Stimulated activated CD4-positive, alpha-beta T cell treated with anti-CD3 and anti-CD28 coated beads, Interleukin-15, amount 100 ng/mL, for 24 hours (primary cell): ENCODE data around the gene MYL4.
"Not testable (repeated sequence)": the region's sequence is repeated elsewhere in the genome, so short reads cannot be mapped to it uniquely, and the experiment has no call there.

Experiments
- DNase-seq: peaks from one replicate; pipeline ENCODE4 v3.0.0-alpha.2; 2020

The MYL4 gene

DNA sequence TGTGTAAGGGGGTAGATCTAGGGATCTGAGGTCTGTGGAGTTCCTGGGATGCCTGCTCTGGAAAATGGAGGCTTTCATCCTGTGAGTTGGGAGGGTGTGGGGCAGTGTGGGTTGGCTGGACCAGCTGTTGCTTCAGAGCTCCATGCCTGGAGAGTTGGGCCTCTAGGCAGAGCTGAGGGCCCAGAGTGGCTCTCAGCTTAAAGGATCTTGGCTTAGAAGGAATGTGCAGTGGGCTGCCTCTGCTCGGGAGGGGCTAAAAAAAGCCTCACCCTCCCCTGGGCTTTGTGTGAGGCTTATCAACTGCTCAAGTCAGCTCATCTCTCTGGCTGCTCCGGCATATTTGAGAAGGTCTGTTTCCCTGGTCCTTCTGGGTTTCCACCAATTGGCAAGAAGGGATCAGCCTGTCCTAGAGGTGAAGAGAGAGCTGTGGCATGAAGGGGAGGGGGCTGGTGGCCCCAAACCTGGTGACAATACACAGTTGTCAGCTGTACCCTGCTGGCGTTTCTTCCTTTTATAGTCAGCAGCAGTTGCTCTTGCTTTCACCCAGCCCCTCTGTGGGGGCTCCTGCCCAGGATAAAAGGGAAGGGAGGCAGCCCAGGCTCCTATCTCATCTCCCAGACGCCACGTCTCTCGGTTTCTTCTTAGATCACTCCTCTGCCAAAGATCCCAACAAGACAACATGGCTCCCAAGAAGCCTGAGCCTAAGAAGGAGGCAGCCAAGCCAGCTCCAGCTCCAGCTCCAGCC is at the start of gene MYL4:
TSS of gene MYL4 (plus strand) at position 605 of the 745 bp plus-strand sequence. CDS start at position 680, 75 bp downstream.
- no peak for DNase-seq

GRCh38 chr17:47162013-47162622 is 47.0 kb upstream of the MYL4 start:
- DNase-seq, result no peak

DNA sequence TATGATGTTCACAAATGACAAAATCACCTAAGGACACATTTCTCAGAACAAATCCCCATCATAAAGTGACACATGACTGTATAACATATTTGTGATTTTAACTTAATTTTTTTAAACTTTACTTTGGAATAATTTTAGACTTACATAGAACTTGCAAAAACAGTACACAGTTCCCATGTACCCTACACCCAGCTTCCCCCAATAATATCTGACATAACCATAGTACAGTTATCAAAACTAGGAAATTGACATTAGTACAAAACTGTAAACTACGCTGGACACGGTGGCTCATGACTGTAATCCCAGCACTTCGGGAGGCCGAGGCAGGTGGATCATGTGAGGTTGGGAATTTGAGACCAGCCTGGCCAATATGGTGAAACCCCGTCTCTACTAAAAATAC is 44.9 kb upstream of the MYL4 start:
- no peak for DNase-seq

DNA sequence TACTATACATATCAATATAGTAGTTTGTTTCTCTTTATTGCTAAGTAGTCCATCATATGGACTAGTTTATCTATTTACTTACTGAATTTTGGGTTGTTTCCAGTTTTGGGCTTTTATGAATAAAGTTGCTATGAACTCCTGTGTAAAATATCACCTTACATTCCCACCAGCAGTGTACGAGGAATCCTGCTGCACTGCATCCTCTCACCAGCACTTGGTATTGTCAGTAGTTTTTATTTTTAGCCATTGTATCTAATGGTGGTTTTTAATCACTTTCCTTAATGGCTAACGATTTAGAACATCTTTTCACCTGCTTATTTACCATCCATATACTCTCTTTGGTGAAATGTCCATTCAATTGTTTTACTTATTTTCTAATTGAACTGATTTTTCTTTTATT is 44.0 kb upstream of the MYL4 start:
- DNase-seq, result no peak

GRCh38 chr17:47166854-47167253 is 42.3 kb upstream of the MYL4 start:
- not testable (repeated sequence) for DNase-seq

- DNase-seq, result not testable (repeated sequence)
Observed at GRCh38 chr17:47168896-47169295, 40.3 kb upstream of the MYL4 start.

GRCh38 chr17:47170710-47171109 is 38.4 kb upstream of the MYL4 start:
- DNase-seq, result no peak

GRCh38 chr17:47172696-47173565 is 36.2 kb upstream of the MYL4 start:
- no peak for DNase-seq

- DNase-seq, result not testable (repeated sequence)
Observed at GRCh38 chr17:47174823-47175222, 34.3 kb upstream of the MYL4 start.

- DNase-seq, result no peak
Observed at GRCh38 chr17:47176389-47176826, 32.7 kb upstream of the MYL4 start.

GRCh38 chr17:47177261-47177660 is 31.9 kb upstream of the MYL4 start:
- DNase-seq, result no peak

- no peak for DNase-seq
Observed at GRCh38 chr17:47179141-47179540, 30.0 kb upstream of the MYL4 start.

DNA sequence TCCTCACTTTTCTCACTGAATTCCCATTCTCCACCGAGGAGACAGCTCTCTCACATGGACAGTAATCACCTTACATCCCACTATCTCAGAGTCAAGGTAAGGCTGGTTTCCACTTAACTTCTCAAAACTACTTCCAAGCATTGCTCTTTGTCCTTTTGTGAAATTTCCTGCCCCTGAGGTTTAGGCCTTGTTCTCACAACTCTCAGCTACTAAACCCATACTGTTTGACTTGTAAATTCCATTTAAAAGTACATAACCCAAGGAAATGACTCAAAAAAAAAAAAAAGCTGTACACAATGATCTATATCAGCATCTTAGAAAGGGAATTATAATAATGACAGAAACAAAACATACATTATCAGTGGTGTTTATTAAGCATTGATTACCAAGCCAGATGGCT is 28.8 kb upstream of the MYL4 start:
- no peak for DNase-seq

DNA sequence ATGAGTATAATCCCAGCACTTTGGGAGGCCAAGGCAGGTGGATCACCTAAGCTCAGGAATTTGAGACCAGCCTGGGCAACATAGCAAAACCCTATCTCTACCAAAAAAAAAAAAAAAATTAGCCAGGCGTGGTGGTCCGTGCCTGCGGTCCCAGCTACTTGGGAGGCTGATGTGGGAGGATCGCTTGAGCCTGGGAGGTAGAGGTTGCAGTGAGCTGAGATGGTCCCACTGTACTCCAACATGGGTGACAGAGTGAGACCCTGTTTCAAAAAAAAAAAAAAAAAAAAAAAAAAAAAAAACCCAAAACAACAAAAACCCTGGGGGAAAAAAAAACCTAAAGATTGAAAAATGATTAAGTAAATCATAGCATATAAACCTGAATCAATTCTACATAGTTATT is 28.2 kb upstream of the MYL4 start:
- DNase-seq, result not testable (repeated sequence)

GRCh38 chr17:47184681-47185080 is 24.5 kb upstream of the MYL4 start:
- DNase-seq, result no peak

DNA sequence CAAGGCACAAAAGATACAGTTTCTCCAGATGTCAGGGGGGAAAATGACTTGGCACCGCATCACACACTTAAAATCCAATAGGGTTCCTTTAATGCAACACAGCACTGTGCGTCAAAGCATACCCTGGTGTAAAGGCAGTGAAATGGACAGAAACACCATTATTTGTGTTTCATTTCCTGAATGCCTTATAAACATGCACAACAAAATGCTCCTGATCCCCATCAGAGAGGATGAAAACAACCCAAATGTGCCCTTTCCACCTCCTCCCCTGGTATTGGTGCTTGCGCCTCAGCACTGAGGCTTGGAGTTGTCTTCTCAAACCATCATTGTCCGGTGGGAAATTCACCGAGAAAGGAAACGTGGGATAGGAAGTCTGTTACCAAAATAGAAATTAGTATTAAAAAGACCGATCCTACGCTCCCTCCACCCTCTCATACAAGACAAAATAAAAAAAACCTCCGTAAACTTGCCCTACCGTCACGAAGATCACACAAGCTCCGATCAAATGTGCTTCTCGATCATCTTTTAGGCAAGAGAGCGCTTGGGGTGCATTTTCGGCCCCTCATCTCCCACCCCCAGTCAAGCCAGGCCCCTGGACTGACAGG is 20.8 kb upstream of the MYL4 start:
- peak; percentile 23 for DNase-seq

- peak; percentile 100 for DNase-seq
Observed at GRCh38 chr17:47188876-47189731, 20.0 kb upstream of the MYL4 start, which contains the start of gene CDC27. TSS of gene CDC27 (minus strand) at chr17:47189295. CDS start at chr17:47189172, 123 bp downstream.

GRCh38 chr17:47189732-47190237 is 19.4 kb upstream of the MYL4 start:
- DNase-seq, result no peak

DNA sequence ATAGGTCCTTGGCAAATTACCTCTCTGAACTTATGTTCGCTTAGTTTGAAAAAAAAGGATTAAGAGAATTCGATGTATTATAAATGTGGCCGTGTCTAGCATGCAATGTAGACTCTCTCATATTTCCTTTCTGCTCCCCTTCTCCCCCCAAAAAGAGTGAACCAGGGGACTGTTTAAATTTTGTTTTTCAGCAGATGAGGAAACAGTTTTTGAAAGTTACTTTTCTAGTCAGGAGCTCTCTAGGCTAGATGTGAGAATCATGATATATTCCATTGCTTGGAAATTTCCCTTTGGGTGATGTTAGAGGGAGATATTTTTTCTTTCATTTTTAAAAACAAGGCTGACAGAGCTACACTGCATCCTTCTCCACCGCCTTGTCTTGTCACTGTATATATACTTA is 18.9 kb upstream of the MYL4 start:
- no peak for DNase-seq

DNA sequence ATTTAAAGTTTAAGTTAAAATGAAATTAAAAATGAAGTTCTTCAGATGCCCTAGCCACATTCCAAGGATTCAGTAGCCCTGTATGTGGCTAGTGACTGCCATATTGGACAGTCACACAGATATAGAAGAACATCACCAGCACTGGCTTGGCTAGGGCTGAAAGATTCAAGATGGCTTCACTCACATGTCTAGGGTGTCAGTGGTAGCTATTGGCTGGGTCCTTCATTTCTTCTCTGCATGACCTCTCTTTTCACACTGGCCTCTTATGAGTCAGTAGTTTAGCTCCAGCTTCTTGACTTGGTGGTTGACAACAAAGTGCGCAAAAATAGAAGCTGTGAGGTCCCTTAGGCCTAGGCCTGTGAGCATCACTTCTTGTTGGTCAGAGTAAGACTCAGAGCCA is 18.4 kb upstream of the MYL4 start:
- no peak for DNase-seq

DNA sequence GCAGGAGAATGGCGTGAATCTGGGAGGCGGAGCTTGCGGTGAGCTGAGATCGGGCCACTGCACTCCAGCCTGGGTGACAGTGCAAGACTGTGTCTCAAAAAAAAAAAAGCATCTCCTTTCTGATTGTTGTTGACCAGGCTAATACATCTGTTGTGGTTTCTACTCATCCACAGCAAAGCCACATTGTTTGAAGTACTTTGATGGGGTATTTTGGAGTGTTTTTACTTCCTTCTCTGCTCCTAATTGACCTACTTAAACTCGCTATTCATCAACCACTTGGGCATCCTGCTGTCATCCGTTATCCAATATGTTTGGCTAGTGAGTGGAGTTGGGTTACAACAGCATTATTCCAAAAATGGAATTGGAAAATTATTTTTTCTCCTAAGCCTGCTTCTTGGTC is 16.6 kb upstream of the MYL4 start:
- no peak for DNase-seq
